GM08714 (cell line): Measurements from ENCODE around the gene LITAF.
"Not testable (repeated sequence)": the region's sequence is repeated elsewhere in the genome, so short reads cannot be mapped to it uniquely, and the experiment has no call there.

Experiments
- H3K4me3 ChIP-seq: fragments of 200-500 bp; sonication (Bioruptor generic); 2 replicates; pipeline ENCODE4 v1.5.1; 2014; ENCODE audit warnings: mild to moderate bottlenecking, low read length, inconsistent platforms
- ZNF274 ChIP-seq: IDR thresholded peaks from 2 replicates; pipeline ENCODE4 v1.6.1; 2012; ENCODE audit warnings: mild to moderate bottlenecking, low read depth, low read length

Gene LITAF

DNA sequence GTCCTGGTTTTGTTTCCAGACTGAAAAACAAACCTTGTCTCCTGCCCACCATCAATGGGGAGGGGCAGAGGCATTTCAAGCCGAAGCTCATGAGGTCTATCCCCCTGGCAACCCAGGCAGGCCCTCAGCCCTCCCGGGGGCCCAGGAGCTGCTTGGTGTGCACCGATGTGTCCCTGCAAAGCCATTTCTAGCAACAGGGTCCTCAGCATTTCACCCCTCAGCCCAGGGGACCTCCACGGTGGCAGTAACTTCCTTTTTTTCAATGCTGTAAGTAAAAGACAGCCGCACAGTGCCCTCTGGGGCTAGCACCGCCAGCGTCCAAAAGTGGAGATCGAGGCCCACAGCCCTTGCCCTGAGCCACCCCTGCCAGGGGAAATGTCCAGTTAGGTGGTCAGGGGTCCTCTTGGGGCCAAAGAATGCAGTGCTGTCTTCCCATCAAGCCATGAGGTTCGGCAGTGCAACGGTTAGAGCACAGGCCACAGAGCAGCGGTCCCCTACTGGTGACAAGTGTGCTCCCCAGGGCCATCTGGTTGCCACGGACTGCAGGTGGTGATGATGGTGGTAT, 79.9 kb downstream of the LITAF start:
- no peak for TF ChIP-seq ZNF274
- H3K4me3 ChIP-seq: no peak overlapping the region

DNA sequence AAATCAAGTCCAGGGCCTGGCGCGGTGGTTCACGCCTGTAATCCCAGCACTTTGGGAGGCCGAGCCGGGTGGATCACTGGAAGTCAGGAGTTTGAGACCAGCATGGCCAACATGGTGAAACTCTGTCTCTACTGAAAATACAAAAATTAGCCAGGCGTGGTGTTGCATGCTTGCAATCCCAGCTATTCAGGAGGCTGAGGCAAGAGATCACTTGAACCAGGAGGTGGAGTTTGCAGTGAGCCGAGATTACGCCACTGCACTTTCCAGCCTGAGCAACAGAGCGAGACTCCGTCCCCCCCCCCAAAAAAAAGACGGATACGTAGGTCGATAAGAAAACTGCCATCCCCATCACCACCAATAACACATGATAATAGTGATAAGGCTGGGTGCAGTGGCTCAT, 82.5 kb downstream of the LITAF start:
- H3K4me3 ChIP-seq: not testable (repeated sequence)

DNA sequence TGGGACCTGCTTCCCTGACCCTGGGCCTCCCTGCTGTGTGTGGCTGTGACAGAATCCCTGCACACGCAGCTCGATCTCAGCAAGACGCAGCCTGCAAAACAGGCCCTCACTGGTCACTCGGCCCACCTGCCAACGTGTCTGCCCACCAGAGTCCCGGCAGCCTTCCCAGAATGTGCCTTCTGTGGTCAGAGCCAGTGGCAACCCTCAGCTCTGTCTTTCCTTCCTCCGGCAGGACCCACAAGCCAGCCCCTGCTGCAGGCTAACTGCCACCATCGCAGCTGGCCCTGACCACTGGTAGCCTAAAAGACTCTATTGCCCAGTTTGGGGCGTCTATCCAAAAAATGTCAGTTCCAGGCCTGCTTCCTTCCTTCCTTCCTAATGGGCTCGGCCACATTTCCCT, 83.2 kb downstream of the LITAF start:
- TF ChIP-seq ZNF274: no peak
- no peak overlapping the region for H3K4me3 ChIP-seq

DNA sequence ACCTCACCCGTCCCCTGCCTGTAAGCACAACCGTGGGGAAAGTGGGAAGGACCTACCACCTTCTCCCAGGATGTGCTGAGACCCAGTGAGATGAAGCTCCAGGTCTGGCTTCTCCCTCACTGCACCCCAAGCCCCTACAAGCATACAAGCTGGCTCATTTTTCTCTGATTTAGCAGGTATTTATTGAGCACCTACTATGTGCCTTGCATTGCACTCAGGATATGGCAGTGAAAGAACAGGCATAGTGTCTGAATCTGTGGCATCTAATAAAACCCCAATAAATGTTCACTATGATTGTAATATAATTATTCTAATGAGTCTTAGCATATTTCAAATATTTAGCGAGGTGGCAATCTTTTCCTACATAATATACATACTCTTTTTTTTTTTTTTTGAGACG, 84.5 kb downstream of the LITAF start:
- no peak for TF ChIP-seq ZNF274
- no peak overlapping the region for H3K4me3 ChIP-seq

DNA sequence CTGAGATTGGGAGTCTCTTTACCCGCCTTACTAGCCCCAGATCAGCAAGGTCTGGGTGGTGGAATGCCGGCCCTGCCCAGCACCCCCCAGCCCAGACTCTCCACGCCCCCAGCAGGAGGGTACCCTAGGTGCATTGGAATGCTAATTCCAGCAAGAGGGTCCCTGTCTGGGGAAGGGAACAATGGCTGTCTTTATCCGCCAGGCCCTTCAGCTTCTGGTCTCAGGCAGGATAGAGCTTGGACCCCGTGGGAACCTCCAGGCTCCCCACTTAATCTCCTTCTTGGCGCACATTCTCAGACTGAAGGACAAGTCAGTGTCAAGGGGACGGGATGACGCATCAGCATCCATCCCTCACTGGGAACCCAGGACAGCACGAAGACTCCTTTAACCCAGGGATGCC, 85.1 kb downstream of the LITAF start:
- H3K4me3 ChIP-seq: no peak overlapping the region
- no peak for TF ChIP-seq ZNF274

DNA sequence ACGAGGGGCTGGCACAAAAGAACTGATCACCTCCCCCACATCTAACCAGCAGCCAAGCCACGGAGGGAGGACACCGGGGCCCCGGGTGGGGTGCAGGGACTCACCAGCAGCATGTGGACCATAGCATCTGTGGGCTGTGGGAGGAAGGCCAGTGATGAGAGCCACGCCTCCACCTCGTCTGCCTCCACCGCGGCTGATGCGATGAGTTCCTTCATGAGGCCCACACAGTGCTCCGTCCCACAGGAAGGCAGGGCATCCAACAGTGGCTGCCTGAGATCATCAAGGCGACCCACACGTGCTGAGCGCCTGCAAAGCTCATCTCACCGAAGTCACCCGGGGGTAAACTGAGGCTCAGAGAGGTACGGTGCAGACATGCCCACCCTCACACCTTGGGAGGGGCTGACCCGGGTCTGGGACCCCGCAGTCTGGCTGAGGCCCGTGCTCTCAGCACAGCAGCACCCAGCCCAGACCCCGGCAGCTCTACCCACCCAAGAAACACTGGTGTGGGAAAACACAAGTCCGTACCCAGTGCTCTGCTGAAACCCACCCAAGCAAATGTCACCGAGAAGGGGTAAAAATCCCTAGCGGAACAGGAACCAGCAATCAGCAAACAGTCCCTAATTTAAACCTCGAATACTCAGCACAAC, 85.9 kb downstream of the LITAF start:
- no peak for TF ChIP-seq ZNF274
- no peak overlapping the region for H3K4me3 ChIP-seq

DNA sequence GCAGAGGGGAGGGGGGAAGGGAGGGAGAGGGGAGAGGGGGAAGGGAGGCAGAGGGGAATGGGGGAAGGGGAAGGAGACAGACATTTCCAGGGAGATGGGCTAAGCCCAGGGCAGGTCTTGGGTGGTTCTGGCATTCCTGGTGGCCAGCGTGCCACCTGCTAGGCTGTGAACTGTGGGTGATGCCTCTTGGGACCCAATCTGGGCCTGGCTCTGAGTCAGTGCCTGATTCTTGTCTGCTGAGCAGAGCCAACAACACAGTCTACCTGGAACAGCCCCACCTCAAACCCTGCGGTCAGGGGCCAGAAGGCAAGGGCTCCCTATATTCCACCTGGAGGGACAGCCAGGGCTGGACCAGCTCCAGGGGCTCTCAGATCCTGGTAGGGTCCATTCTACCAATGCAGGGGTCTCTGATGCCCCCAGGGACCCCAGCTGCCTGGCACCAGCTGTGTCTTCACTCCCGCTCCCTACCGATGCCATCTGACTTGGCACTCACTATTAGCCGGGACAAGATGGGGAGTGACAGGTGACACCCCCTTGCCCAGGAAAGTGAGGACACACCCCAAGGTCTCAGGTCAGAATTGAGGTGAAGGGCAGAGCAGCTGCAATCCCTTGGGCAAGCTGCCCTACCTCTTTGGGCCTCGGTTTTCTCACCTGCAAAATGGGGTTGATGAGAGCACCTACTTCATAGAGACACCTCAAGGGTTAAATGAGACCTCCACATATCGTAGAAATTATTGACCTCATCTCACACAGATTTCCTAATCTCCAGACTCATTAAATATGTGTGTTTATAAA, 87.2 kb downstream of the LITAF start:
- H3K4me3 ChIP-seq: no peak overlapping the region
- no peak for TF ChIP-seq ZNF274

DNA sequence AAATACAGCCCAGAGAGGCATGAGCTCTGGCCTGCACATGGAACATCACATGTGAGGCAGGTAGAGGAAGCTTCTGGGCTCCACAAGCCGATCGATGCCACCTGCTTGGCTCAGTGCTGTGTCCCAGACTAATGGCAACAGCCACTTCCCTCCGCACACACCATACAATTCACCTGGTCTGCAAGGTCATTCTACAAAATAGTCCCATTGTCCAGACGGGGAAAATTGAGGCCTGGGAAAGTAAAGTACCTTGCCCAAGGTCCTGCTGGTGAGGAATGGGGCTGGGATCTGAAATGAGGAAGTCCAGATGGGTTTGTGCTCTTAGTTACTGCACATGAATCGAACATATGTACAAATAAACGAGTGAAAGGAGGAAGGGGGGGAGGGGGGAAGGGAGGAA, 88.0 kb downstream of the LITAF start:
- no peak for TF ChIP-seq ZNF274
- no peak overlapping the region for H3K4me3 ChIP-seq

DNA sequence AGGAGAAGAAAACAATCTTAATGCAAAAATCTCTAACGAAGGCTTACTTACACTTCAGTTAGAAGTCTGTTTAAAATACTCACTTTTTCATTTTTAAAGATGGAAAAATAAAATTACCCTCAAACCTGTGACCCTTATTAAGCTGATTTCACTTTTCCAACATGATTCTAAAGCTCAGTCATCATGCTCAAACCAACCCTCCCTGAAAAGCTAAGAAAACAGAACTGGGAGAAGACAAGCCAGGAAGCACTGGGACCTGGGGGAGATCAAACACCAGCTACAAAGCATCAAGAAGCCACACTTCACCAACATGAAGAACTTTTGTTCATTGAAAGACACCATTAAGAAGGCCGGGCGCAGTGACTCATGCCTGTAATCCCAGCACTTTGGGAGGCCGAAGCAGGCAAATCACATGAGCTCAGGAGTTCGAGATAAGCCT, 88.8 kb downstream of the LITAF start:
- no peak overlapping the region for H3K4me3 ChIP-seq
- no peak for TF ChIP-seq ZNF274
